Smooth muscle cell of the coronary artery (primary cell): ENCODE data around the gene LRRC8E. TPM values are rescaled to one million over a fixed set of nuclear protein-coding genes. Genes with fewer than 3 reads are reported as not detected.

Source experiments
- total RNA-seq: library from RNA; depleted of rRNA; stranded (reverse); fragments of >200 nt; gene quantifications from 2 replicates; pipeline ENCODE4 v1.2.3, GENCODE V29; 2014; ENCODE audit warnings: low replicate concordance

LRRC8E gene
- 4.3 and 5.6 TPM in 2 replicates for total RNA-seq

DNA sequence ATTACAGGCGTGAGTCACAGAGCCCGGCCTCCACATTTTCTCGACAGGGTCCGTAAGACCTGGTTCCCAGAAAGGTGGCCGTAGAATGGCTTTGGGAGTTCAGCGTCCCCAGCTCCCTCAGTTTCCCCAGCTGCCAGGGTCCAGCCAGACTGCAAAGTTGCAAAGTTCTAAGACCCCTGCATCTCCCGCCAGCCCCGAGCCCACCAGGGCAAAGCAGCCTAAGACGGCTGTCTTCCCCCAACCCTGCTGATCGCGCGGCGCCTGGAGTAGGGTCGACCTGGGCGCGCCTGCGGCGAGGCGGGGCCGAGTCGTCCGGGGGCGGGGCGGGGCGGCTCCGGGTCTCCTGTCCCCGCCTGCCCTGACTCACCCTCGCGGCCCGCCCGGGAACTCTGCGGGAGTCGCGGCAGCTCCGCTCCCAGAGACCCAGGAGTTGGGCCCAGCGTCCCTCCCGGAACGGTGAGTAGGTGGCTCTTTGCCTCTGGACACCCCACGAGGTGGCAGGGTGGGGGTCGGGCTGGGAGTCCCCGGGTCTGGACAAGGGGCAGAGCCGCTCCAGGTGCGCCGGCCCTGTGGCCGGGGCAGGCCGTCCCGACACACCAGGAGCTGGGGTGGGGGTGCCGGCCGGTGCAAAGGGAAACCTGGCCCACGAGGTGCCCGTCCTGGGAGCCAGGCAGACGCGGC, at the start of gene LRRC8E:
TSS of gene LRRC8E (plus strand) at position 366 of the 681 bp plus-strand sequence. CDS start 7,094 bp downstream, outside the sequence.

GRCh38 chr19:7874076-7874896, 14.0 kb upstream of the LRRC8E start, which contains the start of gene PRR36:
PRR36 (minus strand) TSS chr19:7874390; CDS start chr19:7873689, 701 bp downstream.

DNA sequence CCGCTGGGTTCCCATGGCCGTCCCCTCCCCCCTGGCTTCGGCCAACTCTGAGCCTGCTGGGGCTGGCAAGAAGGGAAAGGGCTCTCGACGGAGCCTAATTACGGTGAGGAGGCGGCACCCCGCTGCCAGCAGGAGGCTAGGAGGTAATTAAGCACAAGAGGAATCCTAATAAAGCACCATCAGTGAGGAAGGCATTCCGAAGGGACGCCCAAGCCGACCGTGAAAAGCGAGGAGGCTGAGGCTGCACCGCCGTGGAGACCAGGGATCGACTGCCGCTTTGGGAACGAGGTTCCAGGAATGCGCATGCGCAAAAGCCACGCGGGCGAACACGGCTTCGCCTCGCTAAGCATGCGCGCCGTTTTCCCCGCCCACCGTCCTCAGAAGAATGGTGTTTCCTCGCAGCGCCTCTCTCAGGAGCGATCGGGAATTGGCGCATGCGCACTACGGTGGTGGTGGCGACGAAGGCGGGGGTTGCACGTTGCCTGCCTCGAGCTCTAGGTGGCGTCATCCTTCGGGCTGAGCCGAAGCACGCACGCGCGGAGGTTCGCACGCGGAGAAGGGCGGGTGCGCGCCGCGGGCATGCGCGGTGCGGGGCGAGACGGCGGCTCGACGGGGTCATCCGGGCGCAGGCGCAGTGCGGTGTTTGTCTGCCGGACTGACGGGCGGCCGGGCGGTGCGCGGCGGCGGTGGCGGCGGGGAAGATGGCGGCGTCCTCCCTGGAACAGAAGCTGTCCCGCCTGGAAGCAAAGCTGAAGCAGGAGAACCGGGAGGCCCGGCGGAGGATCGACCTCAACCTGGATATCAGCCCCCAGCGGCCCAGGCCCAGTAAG, 15.1 kb downstream of the LRRC8E start, which contains the start of gene MAP2K7:
TSS of gene MAP2K7 (plus strand) at position 634 of the 830 bp plus-strand sequence. CDS start at position 702, 68 bp downstream.

GRCh38 chr19:7914598-7915045, 26.3 kb downstream of the LRRC8E start, which contains the start of gene TGFBR3L:
TGFBR3L (plus strand) TSS chr19:7914830.

DNA sequence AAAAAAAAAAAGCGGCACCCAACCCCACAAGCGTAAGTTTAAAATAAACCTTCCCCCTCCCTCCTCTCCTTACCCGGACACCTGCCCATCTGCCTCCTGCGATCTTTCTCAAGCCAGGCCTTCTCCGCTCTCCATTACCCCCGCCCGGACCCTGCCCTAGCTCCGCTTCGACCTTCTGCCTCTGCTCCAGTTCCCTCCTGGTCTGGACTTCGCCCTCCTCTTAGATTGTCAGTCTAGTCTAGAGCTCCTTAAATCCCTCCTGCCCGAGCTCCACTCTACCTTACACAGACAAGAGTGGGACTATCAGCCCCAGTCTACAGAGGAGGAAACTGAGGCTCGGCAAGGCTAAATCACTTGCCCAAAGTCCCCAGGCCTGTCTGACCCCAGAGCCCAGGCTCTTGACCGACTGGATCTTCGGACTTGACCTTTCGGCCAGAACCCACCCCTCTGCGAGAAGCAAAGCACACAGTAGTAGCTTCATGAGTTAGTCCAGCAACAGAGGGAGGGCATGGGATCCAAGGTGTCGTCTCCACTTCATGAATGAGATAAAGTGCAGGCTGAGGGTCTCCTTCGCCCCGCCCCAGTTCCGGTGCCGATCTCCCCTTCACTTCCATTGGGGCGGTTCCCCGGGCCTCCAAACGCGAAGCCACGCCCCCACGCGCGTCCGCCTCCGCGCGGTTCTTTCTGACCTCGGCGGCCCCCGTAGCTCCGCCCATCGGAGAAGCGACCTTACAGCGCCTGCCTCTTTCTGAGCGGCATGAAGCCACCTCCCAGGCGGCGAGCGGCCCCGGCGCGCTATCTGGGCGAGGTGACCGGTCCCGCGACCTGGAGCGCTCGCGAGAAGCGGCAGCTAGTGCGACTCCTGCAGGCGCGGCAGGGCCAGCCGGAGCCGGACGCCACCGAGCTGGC, 31.6 kb downstream of the LRRC8E start, which contains the start of gene SNAPC2:
TSS of gene SNAPC2 (plus strand) at position 729 of the 909 bp plus-strand sequence. CDS start at position 758, 29 bp downstream.

GRCh38 chr19:7926021-7926726, 37.9 kb downstream of the LRRC8E start, which contains the start of gene CTXN1:
CTXN1 (minus strand) TSS chr19:7926135; CDS start chr19:7925538, 597 bp downstream.

GRCh38 chr19:7943444-7944176, 55.3 kb downstream of the LRRC8E start, which contains the start of gene TIMM44:
TIMM44 (minus strand) TSS chr19:7943666; CDS start chr19:7943651, 15 bp downstream.

Other genes with a start within 250 kb of the LRRC8E start
- gene RETN, start 219.5 kb upstream of the LRRC8E start, total RNA-seq = not detected in 2 replicates
- gene MCEMP1, start 211.4 kb upstream of the LRRC8E start, total RNA-seq = not detected in 2 replicates
- gene TRAPPC5, start 207.7 kb upstream of the LRRC8E start, total RNA-seq = 164 and 360 TPM in 2 replicates
- not detected in 2 replicates for gene FCER2, start 186.4 kb upstream of the LRRC8E start, total RNA-seq
- not detected in 2 replicates for gene CLEC4G, start 156.4 kb upstream of the LRRC8E start, total RNA-seq
- gene CD209, start 141.0 kb upstream of the LRRC8E start, total RNA-seq = not detected in 2 replicates
- gene CLEC4M, start 125.3 kb upstream of the LRRC8E start, total RNA-seq = not detected in 2 replicates
- gene EVI5L, start 58.3 kb upstream of the LRRC8E start, total RNA-seq = 13.1 and 16.2 TPM in 2 replicates
- gene PRR36, start 14.1 kb upstream of the LRRC8E start, total RNA-seq = not detected in 2 replicates
- 8.1 and 9.4 TPM in 2 replicates for gene MAP2K7, start 15.4 kb downstream of the LRRC8E start, total RNA-seq
- 1.3 TPM in 1 of 2 replicates, not detected in the other for gene TGFBR3L, start 26.3 kb downstream of the LRRC8E start, total RNA-seq
- gene SNAPC2, start 31.8 kb downstream of the LRRC8E start, total RNA-seq = 7.3 and 13.7 TPM in 2 replicates
- gene CTXN1, start 37.6 kb downstream of the LRRC8E start, total RNA-seq = 0.12 and 2.8 TPM in 2 replicates
- gene TIMM44, start 55.2 kb downstream of the LRRC8E start, total RNA-seq = 56.6 and 66.4 TPM in 2 replicates
- 17.4 and 37.5 TPM in 2 replicates for gene ELAVL1, start 117.1 kb downstream of the LRRC8E start, total RNA-seq
- not detected in 2 replicates for gene CCL25, start 164.2 kb downstream of the LRRC8E start, total RNA-seq